ENCODE measurements around the gene SMAD3.

- TF ChIP-seq CTCF (tag by site-specific recombination; IDR thresholded peaks at IDR 0.05), result no peak
- TF ChIP-seq YY1 (tag by site-specific recombination; IDR thresholded peaks at IDR 0.05), result no peak
- TF ChIP-seq ZNF621 (tag by site-specific recombination; IDR thresholded peaks at IDR 0.05), result no peak
- TF ChIP-seq OVOL3 (tag by site-specific recombination; IDR thresholded peaks at IDR 0.05), result no peak
- TF ChIP-seq ZNF580 (tag by site-specific recombination; IDR thresholded peaks at IDR 0.05), result no peak
- TF ChIP-seq HOXA7 (CRISPR knock-in tag; IDR thresholded peaks at IDR 0.05; ENCODE audit: borderline replicate concordance), result no peak
- TF ChIP-seq ZNF274 (IDR thresholded peaks at IDR 0.05; ENCODE audit: low read length), result no peak
- TF ChIP-seq ZNF274 (tag by site-specific recombination; IDR thresholded peaks at IDR 0.05; ENCODE audit: borderline replicate concordance), result no peak
- peak; percentile 82 for TF ChIP-seq ZNF362 (tag by site-specific recombination; IDR thresholded peaks at IDR 0.05)
- 0 out of 2 replicates have a peak, but pooled peaks have one; percentile 43 for TF ChIP-seq ZNF664 (tag by site-specific recombination; IDR thresholded peaks at IDR 0.05)
- TF ChIP-seq ZNF18 (tag by site-specific recombination; IDR thresholded peaks at IDR 0.05), result no peak
These were observed 40.9 kb upstream of the SMAD3 start for GRCh38 chr15:67024314-67024997.
